K562 (cell line): ENCODE data around the gene POLR2H.

ENCODE experiments used
- EP300 ChIP-seq: IDR thresholded peaks from 2 replicates; pipeline ENCODE4 v1.6.1; 2012; ENCODE audit warnings: low read length, improper control_type of control experiment
- HIVEP1 ChIP-seq: fragments of 250-450 bp; sonication (Bioruptor Pico); IDR thresholded peaks from 2 replicates; pipeline ENCODE4 v1.4.0; 2020; ENCODE audit warnings: mild to moderate bottlenecking
- MAX ChIP-seq: sonication (generic); formaldehyde crosslinking; IDR thresholded peaks from 2 replicates; pipeline ENCODE4 v1.9.0; 2022; ENCODE audit warnings: mild to moderate bottlenecking, missing genetic modification reagents
- NCOA6 ChIP-seq: fragments of 450-650 bp; IDR thresholded peaks from 2 replicates; pipeline ENCODE4 v1.6.1; 2017; ENCODE audit warnings: mild to moderate bottlenecking
- POLR2A ChIP-seq: fragments of 450-650 bp; conservative IDR thresholded peaks from 2 replicates; pipeline ENCODE4 v1.6.1; 2016
- POLR2AphosphoS5 ChIP-seq: IDR thresholded peaks from 2 replicates; pipeline ENCODE4 v1.6.1; 2011; ENCODE audit warnings: mild to moderate bottlenecking, low read depth, low read length, moderate library complexity; ENCODE audit not compliant: control insufficient read depth, insufficient read depth
- RBM14 ChIP-seq: fragments of 200-400 bp; formaldehyde crosslinking; IDR thresholded peaks from 2 replicates; pipeline ENCODE4 v1.6.1; 2018; ENCODE audit warnings: low read depth, mild to moderate bottlenecking, low read length, moderate library complexity, borderline replicate concordance; ENCODE audit not compliant: insufficient read depth
- RFX1 ChIP-seq: fragments of 450-650 bp; IDR thresholded peaks from 2 replicates; pipeline ENCODE4 v1.6.1; 2016; ENCODE audit warnings: mild to moderate bottlenecking, moderate library complexity
- SMARCC2 ChIP-seq: fragments of 450-650 bp; IDR thresholded peaks from 2 replicates; pipeline ENCODE4 v1.6.1; 2017; ENCODE audit warnings: antibody characterized with exemption, moderate library complexity, mild to moderate bottlenecking, low read depth
- USF2 ChIP-seq: sonication (generic); formaldehyde crosslinking; IDR thresholded peaks from 2 replicates; pipeline ENCODE4 v1.5.0; 2020; ENCODE audit warnings: missing genetic modification reagents
- TF ChIP-seq, protein P1 (sequence below): fragments of 250-450 bp; sonication (Bioruptor Pico); IDR thresholded peaks from 2 replicates; pipeline ENCODE4 v1.4.0; 2020; ENCODE audit warnings: borderline replicate concordance
- TF ChIP-seq, protein P2 (sequence below): fragments of 450-650 bp; IDR thresholded peaks from 2 replicates; pipeline ENCODE4 v1.6.1; 2016; ENCODE audit warnings: missing biosample characterization, missing genetic modification characterization

GRCh38 chr3:184343200-184343876, 18.2 kb upstream of the POLR2H start:
- no peak for TF ChIP-seq NCOA6
- TF ChIP-seq RBM14, result no peak
- no peak for TF ChIP-seq HIVEP1 (CRISPR knock-in tag)
- TF ChIP-seq, protein P1, sequence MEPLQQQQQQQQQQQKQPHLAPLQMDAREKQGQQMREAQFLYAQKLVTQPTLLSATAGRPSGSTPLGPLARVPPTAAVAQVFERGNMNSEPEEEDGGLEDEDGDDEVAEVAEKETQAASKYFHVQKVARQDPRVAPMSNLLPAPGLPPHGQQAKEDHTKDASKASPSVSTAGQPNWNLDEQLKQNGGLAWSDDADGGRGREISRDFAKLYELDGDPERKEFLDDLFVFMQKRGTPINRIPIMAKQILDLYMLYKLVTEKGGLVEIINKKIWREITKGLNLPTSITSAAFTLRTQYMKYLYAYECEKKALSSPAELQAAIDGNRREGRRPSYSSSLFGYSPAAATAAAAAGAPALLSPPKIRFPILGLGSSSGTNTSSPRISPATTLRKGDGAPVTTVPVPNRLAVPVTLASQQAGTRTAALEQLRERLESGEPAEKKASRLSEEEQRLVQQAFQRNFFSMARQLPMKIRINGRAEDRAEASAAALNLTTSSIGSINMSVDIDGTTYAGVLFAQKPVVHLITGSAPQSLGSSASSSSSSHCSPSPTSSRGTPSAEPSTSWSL (CRISPR knock-in tag), result no peak
- no peak for TF ChIP-seq POLR2A
- no peak for TF ChIP-seq USF2 (CRISPR knock-in tag)
- TF ChIP-seq MAX, result no peak
- no peak for TF ChIP-seq RFX1
- TF ChIP-seq POLR2AphosphoS5, result no peak
- no peak for TF ChIP-seq SMARCC2
- TF ChIP-seq, protein P2, sequence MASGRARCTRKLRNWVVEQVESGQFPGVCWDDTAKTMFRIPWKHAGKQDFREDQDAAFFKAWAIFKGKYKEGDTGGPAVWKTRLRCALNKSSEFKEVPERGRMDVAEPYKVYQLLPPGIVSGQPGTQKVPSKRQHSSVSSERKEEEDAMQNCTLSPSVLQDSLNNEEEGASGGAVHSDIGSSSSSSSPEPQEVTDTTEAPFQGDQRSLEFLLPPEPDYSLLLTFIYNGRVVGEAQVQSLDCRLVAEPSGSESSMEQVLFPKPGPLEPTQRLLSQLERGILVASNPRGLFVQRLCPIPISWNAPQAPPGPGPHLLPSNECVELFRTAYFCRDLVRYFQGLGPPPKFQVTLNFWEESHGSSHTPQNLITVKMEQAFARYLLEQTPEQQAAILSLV (tag), result no peak
- no peak for TF ChIP-seq EP300
